GM03348 (cell line): ENCODE measurements around the gene THADA.
A peak's percentile ranks its signal among the peaks of the same experiment; 100 is the strongest.
"Not testable (repeated sequence)": the region's sequence is repeated elsewhere in the genome, so short reads cannot be mapped to it uniquely, and the experiment has no call there.

Source experiments
- DNase-seq: peaks from one replicate; pipeline ENCODE4 v3.0.0; 2012; ENCODE audit warnings: low spot score

Gene THADA

GRCh38 chr2:43595603-43596412 lies at the start of gene THADA:
Gene THADA (minus strand): TSS chr2:43596038. CDS start chr2:43592392, 3,646 bp downstream.
- DNase-seq: peak; percentile 98

GRCh38 chr2:43643680-43644079 lies 47.8 kb upstream of the THADA start:
- no peak for DNase-seq

- no peak for DNase-seq
These were observed 46.5 kb upstream of the THADA start for GRCh38 chr2:43642363-43642762.

GRCh38 chr2:43637030-43637803 lies 41.4 kb upstream of the THADA start, which contains the start of gene PLEKHH2:
Gene PLEKHH2 (plus strand): TSS chr2:43637260. CDS start chr2:43644674, 7,414 bp downstream.
- peak; percentile 99 for DNase-seq

GRCh38 chr2:43636621-43637020 lies 40.8 kb upstream of the THADA start:
- no peak for DNase-seq

GRCh38 chr2:43636153-43636552 lies 40.3 kb upstream of the THADA start:
- DNase-seq: not testable (repeated sequence)

- peak; percentile 70 for DNase-seq
These were observed 38.9 kb upstream of the THADA start for GRCh38 chr2:43634604-43635306.

- DNase-seq: no peak
These were observed 35.9 kb upstream of the THADA start for GRCh38 chr2:43631618-43632317.

- peak; percentile 7 for DNase-seq
These were observed 27.2 kb upstream of the THADA start for GRCh38 chr2:43622931-43623451.

- DNase-seq: no peak
These were observed 23.7 kb upstream of the THADA start for GRCh38 chr2:43619511-43619910.

- DNase-seq: no peak
These were observed 21.3 kb upstream of the THADA start for GRCh38 chr2:43616967-43617680.

- DNase-seq: no peak
These were observed 17.1 kb upstream of the THADA start for GRCh38 chr2:43612944-43613343.

GRCh38 chr2:43611987-43612894 lies 16.4 kb upstream of the THADA start:
- peak; percentile 81 for DNase-seq

GRCh38 chr2:43610361-43610760 lies 14.5 kb upstream of the THADA start:
- DNase-seq: no peak

GRCh38 chr2:43609290-43609918 lies 13.6 kb upstream of the THADA start:
- peak; percentile 66 for DNase-seq

- DNase-seq: no peak
These were observed 10.0 kb upstream of the THADA start for GRCh38 chr2:43605851-43606250.

GRCh38 chr2:43605079-43605655 lies 9.3 kb upstream of the THADA start:
- DNase-seq: peak; percentile 69

GRCh38 chr2:43604674-43605073 lies 8.8 kb upstream of the THADA start:
- no peak for DNase-seq

GRCh38 chr2:43600596-43600995 lies 4.8 kb upstream of the THADA start:
- not testable (repeated sequence) for DNase-seq
